ENCODE measurements around the gene EPHX1.
"Not testable (repeated sequence)": the region's sequence is repeated elsewhere in the genome, so short reads cannot be mapped to it uniquely, and the experiment has no call there.

Gene EPHX1

GRCh38 chr1:225883616-225884265 lies 73.8 kb downstream of the EPHX1 start:
- DNase-seq (ENCODE audit: low read depth): no peak
- no peak overlapping the region for H3K4me3 ChIP-seq (ENCODE audit: low read depth, low read length)
- TF ChIP-seq POLR2A (IDR thresholded peaks at IDR 0.05; ENCODE audit: extremely low read depth, insufficient read length) (no peak), CTCF (IDR thresholded peaks at IDR 0.05; ENCODE audit: low read depth, low read length) (no peak), MYC (IDR thresholded peaks at IDR 0.05; ENCODE audit: low read depth, low read length) (no peak), MAX (IDR thresholded peaks at IDR 0.05; ENCODE audit: low read depth, low read length) (no peak)

- peak; percentile 12 for DNase-seq (ENCODE audit: low read depth)
- TF ChIP-seq MAX (IDR thresholded peaks at IDR 0.05; ENCODE audit: low read depth, low read length) (no peak), POLR2A (IDR thresholded peaks at IDR 0.05; ENCODE audit: extremely low read depth, insufficient read length) (no peak), MYC (IDR thresholded peaks at IDR 0.05; ENCODE audit: low read depth, low read length) (no peak), CTCF (IDR thresholded peaks at IDR 0.05; ENCODE audit: low read depth, low read length) (no peak)
- no peak overlapping the region for H3K4me3 ChIP-seq (ENCODE audit: low read depth, low read length)
Observed at GRCh38 chr1:225885336-225885735, 75.4 kb downstream of the EPHX1 start.

- TF ChIP-seq MAX (IDR thresholded peaks at IDR 0.05; ENCODE audit: low read depth, low read length) (no peak), CTCF (IDR thresholded peaks at IDR 0.05; ENCODE audit: low read depth, low read length) (no peak), MYC (IDR thresholded peaks at IDR 0.05; ENCODE audit: low read depth, low read length) (no peak), POLR2A (IDR thresholded peaks at IDR 0.05; ENCODE audit: extremely low read depth, insufficient read length) (no peak)
- H3K4me3 ChIP-seq (ENCODE audit: low read depth, low read length): no peak overlapping the region
- DNase-seq (ENCODE audit: low read depth): no peak
Observed at GRCh38 chr1:225886159-225887029, 76.5 kb downstream of the EPHX1 start.

- TF ChIP-seq MYC (IDR thresholded peaks at IDR 0.05; ENCODE audit: low read depth, low read length) (no peak), MAX (IDR thresholded peaks at IDR 0.05; ENCODE audit: low read depth, low read length) (no peak), POLR2A (IDR thresholded peaks at IDR 0.05; ENCODE audit: extremely low read depth, insufficient read length) (no peak), CTCF (IDR thresholded peaks at IDR 0.05; ENCODE audit: low read depth, low read length) (no peak)
- H3K4me3 ChIP-seq (ENCODE audit: low read depth, low read length): no peak overlapping the region
- DNase-seq (ENCODE audit: low read depth): no peak
Observed at GRCh38 chr1:225887030-225887314, 77.0 kb downstream of the EPHX1 start.

GRCh38 chr1:225887554-225888288 lies 77.8 kb downstream of the EPHX1 start:
- DNase-seq (ENCODE audit: low read depth); H3K4me3 ChIP-seq (ENCODE audit: low read depth, low read length): not testable (repeated sequence)

- no peak overlapping the region for H3K4me3 ChIP-seq (ENCODE audit: low read depth, low read length)
- no peak for DNase-seq (ENCODE audit: low read depth)
- no peak for TF ChIP-seq MYC (IDR thresholded peaks at IDR 0.05; ENCODE audit: low read depth, low read length)
- no peak for TF ChIP-seq CTCF (IDR thresholded peaks at IDR 0.05; ENCODE audit: low read depth, low read length)
- no peak for TF ChIP-seq MAX (IDR thresholded peaks at IDR 0.05; ENCODE audit: low read depth, low read length)
- no peak for TF ChIP-seq POLR2A (IDR thresholded peaks at IDR 0.05; ENCODE audit: extremely low read depth, insufficient read length)
Observed at GRCh38 chr1:225888289-225888897, 78.5 kb downstream of the EPHX1 start.

Data from NB4 (cell line).